ENCODE results near the gene CCKAR. TPM values are rescaled to one million over a fixed set of nuclear protein-coding genes. Genes with fewer than 3 reads are reported as not detected.
A peak's percentile ranks its signal among the peaks of the same experiment; 100 is the strongest.

CCKAR gene
- total and polyA plus RNA-seq, 2 experiments from 2014 or later = not detected

DNA sequence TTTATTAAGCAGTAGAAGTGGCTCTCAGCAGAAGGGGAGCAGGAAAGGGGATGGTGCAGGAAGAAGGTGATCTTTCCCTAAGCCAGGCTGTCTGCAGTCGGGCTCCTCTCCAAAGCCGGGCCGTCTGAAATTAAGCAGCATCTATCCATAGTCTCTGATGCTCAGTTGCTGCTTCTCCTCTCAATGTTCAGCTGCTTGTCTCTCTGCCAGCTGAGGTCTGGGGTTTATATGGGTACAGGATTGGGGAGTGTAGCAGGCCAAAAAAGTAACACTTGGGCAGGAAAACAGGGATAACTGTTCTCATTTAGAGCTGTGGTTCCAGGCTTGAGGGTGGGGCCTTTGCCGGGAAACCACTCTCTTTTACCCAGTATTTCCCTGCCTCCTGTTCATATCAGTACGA lies 39.2 kb upstream of the CCKAR start:
- no peaks in the 10 kb centered on the region for H3K9me3 ChIP-seq (ENCODE audit: low read depth)
- TF ChIP-seq EZH2 (IDR thresholded peaks at IDR 0.05; ENCODE audit: insufficient read depth, poor library complexity, severe bottlenecking) = no peak
- TF ChIP-seq EZH2phosphoT487 (IDR thresholded peaks at IDR 0.05; ENCODE audit: insufficient read depth, low read depth) = no peak
- in situ Hi-C loops (cut with MboI) = no loop called here
- H4K20me1 ChIP-seq (ENCODE audit: insufficient read depth) = no peaks in the 10 kb centered on the region
- H3K27me3 ChIP-seq (replicated peaks; ENCODE audit: insufficient read depth) = peaks cover 13% of the 10 kb centered on the region
- no peak overlapping the region for H3K9ac ChIP-seq
- no peak overlapping the region for H2AFZ ChIP-seq
- no peak overlapping the region for H3K27ac ChIP-seq
- no peaks in the 10 kb centered on the region for H3K36me3 ChIP-seq (ENCODE audit: low read depth)
- no peaks in the 10 kb centered on the region for H3K9me2 ChIP-seq (ENCODE audit: insufficient read depth)
- no peak overlapping the region for H3K4me2 ChIP-seq (ENCODE audit: unreplicated experiment)
- H3K79me2 ChIP-seq (ENCODE audit: insufficient read depth) = no peaks in the 10 kb centered on the region
- H3K4me1 ChIP-seq (ENCODE audit: insufficient read depth) = peaks cover 12% of the 10 kb centered on the region
- no peak overlapping the region for H3K4me3 ChIP-seq
- 27 to 31% methylated on average over 5 of the region's 5 CpGs for WGBS, 2 experiments (ENCODE audit: low coverage in 1 of 2, low lambda C conversion rate in 2 of 2, missing lambda C conversion rate in 2 of 2)
- no peak for DNase-seq
- no peaks in the 10 kb centered on the region for H3F3A ChIP-seq (ENCODE audit: insufficient read depth)

DNA sequence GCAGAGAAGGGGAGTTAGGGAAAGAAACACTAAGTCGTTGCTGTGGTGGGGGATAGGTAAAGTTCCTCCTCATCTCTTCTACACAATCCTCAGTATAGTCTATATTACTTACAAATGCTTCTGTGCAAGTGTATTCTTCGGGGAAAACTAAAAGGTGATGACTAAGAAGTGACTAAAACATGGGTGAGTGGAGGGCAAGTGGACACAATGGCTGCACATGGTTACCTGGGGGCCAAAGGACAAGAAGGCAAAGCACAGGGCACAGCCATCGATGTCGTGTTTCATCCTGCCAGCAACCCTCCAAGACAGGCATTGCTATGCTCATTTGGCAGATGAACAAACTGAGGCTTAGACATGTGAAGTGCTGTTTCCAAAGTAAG lies 35.5 kb upstream of the CCKAR start:
- peaks cover 24% of the 10 kb centered on the region for H3K4me1 ChIP-seq (ENCODE audit: insufficient read depth)
- H3K36me3 ChIP-seq (ENCODE audit: low read depth) = no peaks in the 10 kb centered on the region
- H3K4me3 ChIP-seq = no peak overlapping the region
- H3K9ac ChIP-seq = no peak overlapping the region
- H4K20me1 ChIP-seq (ENCODE audit: insufficient read depth) = no peaks in the 10 kb centered on the region
- H3K4me2 ChIP-seq (ENCODE audit: unreplicated experiment) = no peak overlapping the region
- H3K27me3 ChIP-seq (replicated peaks; ENCODE audit: insufficient read depth) = no peaks in the 10 kb centered on the region
- H3K9me3 ChIP-seq (ENCODE audit: low read depth) = no peaks in the 10 kb centered on the region
- 80 to 81% methylated on average over 4 of the region's 4 CpGs for WGBS, 2 experiments (ENCODE audit: low coverage in 1 of 2, low lambda C conversion rate in 2 of 2, missing lambda C conversion rate in 2 of 2)
- no peaks in the 10 kb centered on the region for H3K9me2 ChIP-seq (ENCODE audit: insufficient read depth)
- in situ Hi-C loops (cut with MboI) = no loop called here
- H3K79me2 ChIP-seq (ENCODE audit: insufficient read depth) = no peaks in the 10 kb centered on the region
- H3K27ac ChIP-seq = no peak overlapping the region
- peak; percentile 31 for DNase-seq
- no peak overlapping the region for H2AFZ ChIP-seq
- H3F3A ChIP-seq (ENCODE audit: insufficient read depth) = peaks cover 6% of the 10 kb centered on the region; the same call in 1 of the 2 replicates
- TF ChIP-seq EZH2phosphoT487 (IDR thresholded peaks at IDR 0.05; ENCODE audit: insufficient read depth, low read depth) = no peak
- TF ChIP-seq EZH2 (IDR thresholded peaks at IDR 0.05; ENCODE audit: insufficient read depth, poor library complexity, severe bottlenecking) = no peak

- H3K4me2 ChIP-seq (ENCODE audit: unreplicated experiment) = no peak overlapping the region
- TF ChIP-seq EZH2phosphoT487 (IDR thresholded peaks at IDR 0.05; ENCODE audit: insufficient read depth, low read depth) (no peak), EZH2 (IDR thresholded peaks at IDR 0.05; ENCODE audit: insufficient read depth, poor library complexity, severe bottlenecking) (no peak)
- no peak overlapping the region for H3K9ac ChIP-seq
- no peaks in the 10 kb centered on the region for H3K27me3 ChIP-seq (replicated peaks; ENCODE audit: insufficient read depth)
- H3K36me3 ChIP-seq (ENCODE audit: low read depth) = no peaks in the 10 kb centered on the region
- no peaks in the 10 kb centered on the region for H3K9me3 ChIP-seq (ENCODE audit: low read depth)
- no peak overlapping the region for H2AFZ ChIP-seq
- H3F3A ChIP-seq (ENCODE audit: insufficient read depth) = peaks cover 6% of the 10 kb centered on the region; the same call in 1 of the 2 replicates
- H3K4me3 ChIP-seq = no peak overlapping the region
- no peaks in the 10 kb centered on the region for H3K9me2 ChIP-seq (ENCODE audit: insufficient read depth)
- H4K20me1 ChIP-seq (ENCODE audit: insufficient read depth) = no peaks in the 10 kb centered on the region
- in situ Hi-C loops (cut with MboI) = no loop called here
- WGBS, 2 experiments (ENCODE audit: low coverage in 1 of 2, low lambda C conversion rate in 2 of 2, missing lambda C conversion rate in 2 of 2) = 79 to 80% methylated on average over 3 of the region's 3 CpGs
- no peaks in the 10 kb centered on the region for H3K79me2 ChIP-seq (ENCODE audit: insufficient read depth)
- H3K27ac ChIP-seq = no peak overlapping the region
- peaks cover 24% of the 10 kb centered on the region for H3K4me1 ChIP-seq (ENCODE audit: insufficient read depth)
- peak; percentile 68 for DNase-seq
Observed at GRCh38 chr4:26525136-26525770, 35.0 kb upstream of the CCKAR start.

DNA sequence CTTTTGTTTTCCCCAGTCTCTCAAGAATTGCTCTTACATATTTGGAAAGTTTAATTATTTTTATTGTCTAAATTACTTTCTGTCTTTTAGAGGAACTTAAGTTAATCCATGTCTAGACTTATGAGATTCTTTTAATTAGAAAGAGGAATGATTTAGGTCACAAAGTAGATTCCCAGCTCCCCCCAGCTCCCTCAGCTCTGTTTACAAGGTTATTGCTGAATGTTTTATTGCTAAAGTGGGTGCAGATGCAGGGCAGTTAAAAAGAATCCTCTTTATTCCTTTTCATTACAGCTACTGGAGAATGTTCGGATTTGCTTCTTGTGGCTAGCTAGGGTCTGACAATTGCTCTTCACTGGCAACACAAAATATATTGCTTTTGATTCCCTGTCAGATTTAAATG lies 33.7 kb upstream of the CCKAR start:
- H4K20me1 ChIP-seq (ENCODE audit: insufficient read depth) = no peaks in the 10 kb centered on the region
- 56 to 57% methylated on average over 1 of the region's 1 CpG for WGBS, 2 experiments (ENCODE audit: low coverage in 1 of 2, low lambda C conversion rate in 2 of 2, missing lambda C conversion rate in 2 of 2)
- H3K79me2 ChIP-seq (ENCODE audit: insufficient read depth) = no peaks in the 10 kb centered on the region
- DNase-seq = no peak
- no peaks in the 10 kb centered on the region for H3K9me2 ChIP-seq (ENCODE audit: insufficient read depth)
- no peak for TF ChIP-seq EZH2 (IDR thresholded peaks at IDR 0.05; ENCODE audit: insufficient read depth, poor library complexity, severe bottlenecking)
- no peak for TF ChIP-seq EZH2phosphoT487 (IDR thresholded peaks at IDR 0.05; ENCODE audit: insufficient read depth, low read depth)
- no peak overlapping the region for H3K9ac ChIP-seq
- peaks cover 24% of the 10 kb centered on the region for H3K4me1 ChIP-seq (ENCODE audit: insufficient read depth)
- in situ Hi-C loops (cut with MboI) = no loop called here
- H3K4me3 ChIP-seq = no peak overlapping the region
- H3K36me3 ChIP-seq (ENCODE audit: low read depth) = no peaks in the 10 kb centered on the region
- no peak overlapping the region for H2AFZ ChIP-seq
- no peaks in the 10 kb centered on the region for H3K27me3 ChIP-seq (replicated peaks; ENCODE audit: insufficient read depth)
- no peak overlapping the region for H3K4me2 ChIP-seq (ENCODE audit: unreplicated experiment)
- peaks cover 6% of the 10 kb centered on the region; the same call in 1 of the 2 replicates for H3F3A ChIP-seq (ENCODE audit: insufficient read depth)
- H3K27ac ChIP-seq = no peak overlapping the region
- H3K9me3 ChIP-seq (ENCODE audit: low read depth) = no peaks in the 10 kb centered on the region

All from GM23248 (cell line).